ENCODE measurements around the gene TRAPPC5. TPM values are rescaled to one million over a fixed set of nuclear protein-coding genes. Genes with fewer than 3 reads are reported as not detected.

TRAPPC5 gene
- total RNA-seq, 1 experiment from 2014 or later = 77.4 TPM

DNA sequence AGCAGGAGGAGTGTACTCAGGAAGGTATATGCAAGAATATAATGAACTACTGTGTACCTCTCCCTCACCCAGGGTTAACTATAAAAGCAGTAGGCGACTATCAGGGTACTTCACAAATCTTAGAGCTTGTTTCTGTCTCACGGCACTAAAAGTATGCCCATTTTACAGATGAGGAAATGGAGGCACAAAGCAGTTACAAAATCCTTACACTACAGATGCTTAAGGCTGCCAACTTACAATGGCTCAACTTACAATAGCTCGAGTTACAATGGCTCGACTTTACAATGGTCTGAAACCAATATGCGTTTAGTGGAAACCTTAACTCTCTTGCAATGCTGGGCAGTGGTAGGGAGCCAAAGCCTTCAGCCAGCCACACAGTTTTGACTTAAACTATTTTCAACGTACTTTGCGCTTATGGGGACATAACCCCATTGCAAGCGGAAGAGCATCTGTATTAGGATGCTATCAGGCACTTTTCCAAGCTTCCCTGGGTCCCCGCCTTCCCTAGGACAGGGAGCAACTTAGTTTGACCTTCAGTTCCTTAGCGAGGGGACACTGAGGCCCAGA, 17.2 kb downstream of the TRAPPC5 start:
- Histone ChIP-seq H3K4ac (ENCODE audit: low read depth, low read length) (no peak overlapping the region), H2BK15ac (ENCODE audit: low read depth, low read length) (no peak overlapping the region), H3K27ac (ENCODE audit: insufficient read length, low read depth, low read length) (no peak overlapping the region), H3T11ph (ENCODE audit: low read length) (no peak overlapping the region), H4K5ac (ENCODE audit: insufficient read length, low read depth, low read length) (no peak overlapping the region), H2BK20ac (ENCODE audit: low read depth, low read length, poor library complexity, severe bottlenecking) (no peak overlapping the region), H3K27me3 (ENCODE audit: insufficient read depth, low read length) (no peaks in the 10 kb centered on the region), H3K79me1 (ENCODE audit: insufficient read depth, low read depth, low read length, poor library complexity, severe bottlenecking) (no peaks in the 10 kb centered on the region), H4K8ac (replicated peaks; ENCODE audit: insufficient read length, low read depth, low read length) (no peak overlapping the region), H2AFZ (ENCODE audit: low read length) (no peak overlapping the region), H3K4me2 (ENCODE audit: insufficient read depth, insufficient read length, low read length) (no peak overlapping the region), H4K20me1 (ENCODE audit: control insufficient read depth, insufficient read depth, insufficient read length) (no peaks in the 10 kb centered on the region), H2AK5ac (ENCODE audit: insufficient read length, low read length) (no peak overlapping the region), H3K56ac (ENCODE audit: insufficient read length, low read depth, low read length) (no peak overlapping the region), H3K18ac (ENCODE audit: insufficient read length, low read depth, low read length) (no peak overlapping the region), H2BK12ac (ENCODE audit: insufficient read length, low read depth, low read length) (no peak overlapping the region), H4K91ac (ENCODE audit: insufficient read length, low read depth, low read length) (no peak overlapping the region), H3K9ac (ENCODE audit: extremely low read depth, insufficient read length, low read length) (no peak overlapping the region), H3K4me1 (ENCODE audit: insufficient read depth, low read length) (no peaks in the 10 kb centered on the region; the same call in 1 of the 2 replicates), H2BK5ac (ENCODE audit: insufficient read length, low read length) (no peak overlapping the region), H3K23me2 (ENCODE audit: insufficient read length, low read depth, low read length, poor library complexity, severe bottlenecking) (no peaks in the 10 kb centered on the region), H3K14ac (ENCODE audit: insufficient read depth, low read length) (no peak overlapping the region), H3K79me2 (ENCODE audit: insufficient read depth, low read length) (no peaks in the 10 kb centered on the region), H3K9me3 (ENCODE audit: control insufficient read depth, low read depth, low read length) (no peaks in the 10 kb centered on the region), H2BK120ac (ENCODE audit: low read depth, low read length, poor library complexity, severe bottlenecking) (no peak overlapping the region), H3K23ac (ENCODE audit: insufficient read length, low read depth, low read length) (no peak overlapping the region)
- H3K4me3 Mint-ChIP-seq = no peak overlapping the region
- no peak for DNase-seq
- no peaks in the 10 kb centered on the region for H3K9me3 Mint-ChIP-seq
- H3K4me1 Mint-ChIP-seq = peaks cover 8 to 25% of the 10 kb centered on the region in 2 experiments
- no peak overlapping the region for H3K27ac Mint-ChIP-seq
- no CpG with 5 or more reads among the region's 10 CpGs for WGBS (ENCODE audit: extremely low coverage, insufficient read length, low lambda C conversion rate)
- H3K36me3 Mint-ChIP-seq (ENCODE audit: insufficient read depth in 1 of 3, low read depth in 3 of 3) = no peaks in the 10 kb centered on the region; a peak in 1 of 7 replicates
- peaks cover 59% of the 10 kb centered on the region for H3K27me3 Mint-ChIP-seq (ENCODE audit: low read depth)
- TF ChIP-seq, protein P1, sequence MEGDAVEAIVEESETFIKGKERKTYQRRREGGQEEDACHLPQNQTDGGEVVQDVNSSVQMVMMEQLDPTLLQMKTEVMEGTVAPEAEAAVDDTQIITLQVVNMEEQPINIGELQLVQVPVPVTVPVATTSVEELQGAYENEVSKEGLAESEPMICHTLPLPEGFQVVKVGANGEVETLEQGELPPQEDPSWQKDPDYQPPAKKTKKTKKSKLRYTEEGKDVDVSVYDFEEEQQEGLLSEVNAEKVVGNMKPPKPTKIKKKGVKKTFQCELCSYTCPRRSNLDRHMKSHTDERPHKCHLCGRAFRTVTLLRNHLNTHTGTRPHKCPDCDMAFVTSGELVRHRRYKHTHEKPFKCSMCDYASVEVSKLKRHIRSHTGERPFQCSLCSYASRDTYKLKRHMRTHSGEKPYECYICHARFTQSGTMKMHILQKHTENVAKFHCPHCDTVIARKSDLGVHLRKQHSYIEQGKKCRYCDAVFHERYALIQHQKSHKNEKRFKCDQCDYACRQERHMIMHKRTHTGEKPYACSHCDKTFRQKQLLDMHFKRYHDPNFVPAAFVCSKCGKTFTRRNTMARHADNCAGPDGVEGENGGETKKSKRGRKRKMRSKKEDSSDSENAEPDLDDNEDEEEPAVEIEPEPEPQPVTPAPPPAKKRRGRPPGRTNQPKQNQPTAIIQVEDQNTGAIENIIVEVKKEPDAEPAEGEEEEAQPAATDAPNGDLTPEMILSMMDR (conservative IDR thresholded peaks at IDR 0.05) = no peak

All from H9 (cell line).